Vagina (tissue), 2 donors: ENCODE measurements around the gene VASH1. TPM values are rescaled to one million over a fixed set of nuclear protein-coding genes. Genes with fewer than 3 reads are reported as not detected.
A peak's percentile ranks its signal among the peaks of the same experiment; 100 is the strongest.

Experiments used
- DNase-seq, 2 donors: peaks; one replicate each; pipeline ENCODE4 v3.0.0-alpha.2; 2017; ENCODE audit errors: extremely low spot score in 2 of 2
- H3K27ac ChIP-seq: fragments of 200-600 bp; sonication (generic); one replicate; pipeline ENCODE4 v1.5.1; 2019
- H3K27me3 ChIP-seq: fragments of 200-600 bp; sonication (generic); one replicate; pipeline ENCODE4 v1.5.1; 2019
- H3K36me3 ChIP-seq, 2 donors: fragments of 200-600 bp; sonication (generic); one replicate each; pipeline ENCODE4 v1.5.1; 2017 to 2019
- H3K4me1 ChIP-seq: fragments of 200-600 bp; sonication (generic); one replicate; pipeline ENCODE4 v1.5.1; 2019
- H3K4me3 ChIP-seq, 2 donors: fragments of 200-600 bp; sonication (generic); 1 replicate in 1 of 2; 2 replicates in 1 of 2; pipeline ENCODE4 v1.5.1; 2016 to 2019
- H3K9me3 ChIP-seq: fragments of 200-600 bp; sonication (generic); one replicate; pipeline ENCODE4 v1.5.1; 2019
- CTCF ChIP-seq, 3 experiments: fragments of 450-650 bp in 2 of 3; fragments of 200-600 bp in 1 of 3; sonication (generic) in 1 of 3; IDR thresholded peaks; one replicate each; pipeline ENCODE4 v1.5.1; 2017 to 2019; ENCODE audit warnings: antibody characterized with exemption in 3 of 3, mild to moderate bottlenecking in 2 of 3, moderate library complexity in 2 of 3
- POLR2A ChIP-seq, 2 donors: fragments of 450-650 bp; IDR thresholded peaks; one replicate each; pipeline ENCODE4 v1.6.1; 2017; ENCODE audit warnings: antibody characterized with exemption in 2 of 2, mild to moderate bottlenecking in 2 of 2, moderate library complexity in 2 of 2
- POLR2AphosphoS5 ChIP-seq, 2 donors: sonication (generic); formaldehyde crosslinking; IDR thresholded peaks; one replicate each; pipeline ENCODE4 v1.9.0; 2017; ENCODE audit warnings: antibody characterized with exemption in 2 of 2, mild to moderate bottlenecking in 2 of 2, low read depth in 1 of 2; ENCODE audit not compliant: insufficient read depth in 1 of 2
- intact Hi-C: fragments of 100-400 bp; cut with DNase I; formaldehyde crosslinking; loops from one replicate; pipeline ENCODE4 v1.15.1; 2023
- total RNA-seq: library from RNA; depleted of rRNA; stranded (reverse); fragments of >200 nt; gene quantifications from one replicate; pipeline ENCODE4 v1.2.3, GENCODE V29; 2016

The VASH1 gene
- total RNA-seq, 1 donor from 2014 or later: 6.1 TPM

DNA sequence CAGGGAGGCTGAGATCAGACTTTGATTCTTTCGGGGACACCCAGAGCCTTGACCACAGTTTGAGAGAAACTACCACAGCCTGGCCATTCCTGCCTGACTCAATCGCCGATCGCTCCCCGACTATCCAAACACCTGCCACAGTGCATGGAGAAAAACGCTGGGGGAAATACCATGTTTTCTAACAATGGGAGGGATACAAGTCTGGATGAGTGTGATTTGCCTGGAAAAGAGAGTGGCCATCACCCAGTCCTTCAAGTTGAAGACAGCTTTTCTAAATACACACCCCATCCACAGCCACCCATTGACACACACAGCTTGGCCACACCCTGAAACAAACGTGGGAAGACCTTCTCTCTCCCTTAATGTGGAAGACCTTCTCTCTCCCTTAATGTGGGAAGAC, 6.7 kb upstream of the VASH1 start:
- TF ChIP-seq POLR2AphosphoS5 (IDR thresholded peaks at IDR 0.05; ENCODE audit: insufficient read depth in 1 of 2, low read depth in 1 of 2): no peak
- no peak for TF ChIP-seq CTCF (IDR thresholded peaks at IDR 0.05)
- no peak for TF ChIP-seq POLR2A (IDR thresholded peaks at IDR 0.05)
- H3K9me3 ChIP-seq: no peaks in the 10 kb centered on the region
- H3K4me1 ChIP-seq: no peaks in the 10 kb centered on the region
- DNase-seq: no peak
- H3K36me3 ChIP-seq: no peaks in the 10 kb centered on the region
- no peak overlapping the region for H3K4me3 ChIP-seq
- H3K27ac ChIP-seq: no peak overlapping the region
- intact Hi-C loops: no loop called here
- no peaks in the 10 kb centered on the region for H3K27me3 ChIP-seq

GRCh38 chr14:76755610-76756370, 5.5 kb upstream of the VASH1 start:
- H3K4me1 ChIP-seq: peaks cover 3% of the 10 kb centered on the region
- intact Hi-C loops: no loop called here
- peak in 1 of 2 donors; percentile 58 for DNase-seq
- no peaks in the 10 kb centered on the region for H3K36me3 ChIP-seq
- H3K27me3 ChIP-seq: no peaks in the 10 kb centered on the region
- no peak overlapping the region for H3K4me3 ChIP-seq
- no peaks in the 10 kb centered on the region for H3K9me3 ChIP-seq
- TF ChIP-seq CTCF (IDR thresholded peaks at IDR 0.05): no peak
- TF ChIP-seq POLR2A (IDR thresholded peaks at IDR 0.05): no peak
- TF ChIP-seq POLR2AphosphoS5 (IDR thresholded peaks at IDR 0.05; ENCODE audit: insufficient read depth in 1 of 2, low read depth in 1 of 2): no peak
- H3K27ac ChIP-seq: no peak overlapping the region

DNA sequence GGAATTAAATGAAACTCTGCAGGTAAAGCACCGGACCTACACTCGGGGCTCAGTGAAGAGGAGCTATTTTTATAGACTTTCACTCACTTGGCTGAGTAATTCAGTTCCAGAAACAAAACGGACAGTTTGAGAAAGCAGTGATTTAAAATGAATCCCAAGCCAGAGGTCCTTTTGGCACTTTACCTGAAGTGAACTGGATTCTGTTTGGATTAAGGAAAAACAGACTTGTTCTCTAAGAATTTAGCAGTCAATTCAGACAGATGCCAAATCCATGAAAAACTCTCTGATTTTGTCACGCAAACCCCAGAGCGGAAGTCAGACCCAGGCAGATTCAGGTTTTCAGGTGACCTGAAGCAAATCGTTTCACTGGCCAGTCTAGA, 4.9 kb upstream of the VASH1 start:
- Histone ChIP-seq H3K4me1 (peaks cover 7% of the 10 kb centered on the region), H3K4me3 (no peak overlapping the region), H3K9me3 (no peaks in the 10 kb centered on the region), H3K27ac (no peak overlapping the region), H3K27me3 (no peaks in the 10 kb centered on the region), H3K36me3 (no peaks in the 10 kb centered on the region)
- intact Hi-C loops: no loop called here
- no peak for DNase-seq
- no peak for TF ChIP-seq POLR2A (IDR thresholded peaks at IDR 0.05)
- no peak for TF ChIP-seq CTCF (IDR thresholded peaks at IDR 0.05)

DNA sequence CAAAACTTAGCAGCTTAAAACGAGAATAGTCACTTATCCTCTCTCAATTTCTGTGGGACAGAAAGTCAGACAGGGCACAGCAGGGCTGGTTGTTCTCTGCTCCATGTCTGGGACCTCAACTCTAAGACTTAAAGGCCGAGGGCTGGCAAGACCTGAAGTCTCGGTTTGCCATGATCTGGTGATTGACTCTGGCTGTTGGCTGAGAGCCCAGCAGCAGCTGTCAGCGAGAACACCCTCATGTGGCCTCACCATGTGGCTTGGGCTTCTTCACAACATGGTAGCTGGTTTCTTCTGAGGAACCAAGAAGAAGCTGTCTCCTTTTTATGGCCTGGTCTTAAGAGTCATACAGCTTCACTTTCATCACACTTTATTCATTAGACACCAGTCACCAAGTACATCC, 1.7 kb upstream of the VASH1 start:
- no peaks in the 10 kb centered on the region for H3K36me3 ChIP-seq
- H3K27me3 ChIP-seq: no peaks in the 10 kb centered on the region
- H3K9me3 ChIP-seq: no peaks in the 10 kb centered on the region
- peaks cover 21% of the 10 kb centered on the region for H3K4me1 ChIP-seq
- no peak overlapping the region for H3K27ac ChIP-seq
- TF ChIP-seq POLR2A (IDR thresholded peaks at IDR 0.05): no peak
- TF ChIP-seq CTCF (IDR thresholded peaks at IDR 0.05): no peak
- intact Hi-C loops: no loop called here
- no peak overlapping the region for H3K4me3 ChIP-seq
- peak; percentile 58 to 64 for DNase-seq

- peak; percentile 75 to 84 for DNase-seq
- Histone ChIP-seq H3K27me3 (no peaks in the 10 kb centered on the region), H3K4me3 (peak overlapping the region; percentile 76 to 84), H3K36me3 (no peaks in the 10 kb centered on the region), H3K9me3 (no peaks in the 10 kb centered on the region), H3K4me1 (peaks cover 21% of the 10 kb centered on the region), H3K27ac (peak overlapping the region; percentile 72)
- no peak for TF ChIP-seq CTCF (IDR thresholded peaks at IDR 0.05)
- TF ChIP-seq POLR2A (IDR thresholded peaks at IDR 0.05): no peak
- no peak for TF ChIP-seq POLR2AphosphoS5 (IDR thresholded peaks at IDR 0.05; ENCODE audit: insufficient read depth in 1 of 2, low read depth in 1 of 2)
- intact Hi-C loops: no loop called here
These were observed 735 bp upstream of the VASH1 start for GRCh38 chr14:76760331-76761135.
